Erythroblast (primary cell): ENCODE results near the gene PTGDR.

ENCODE experiments used
- GATA1 ChIP-seq: IDR thresholded peaks from 2 replicates; pipeline ENCODE4 v1.6.1; 2011; ENCODE audit warnings: low read depth, mild to moderate bottlenecking, control low read depth, low read length, moderate library complexity
- POLR2A ChIP-seq: IDR thresholded peaks from 2 replicates; pipeline ENCODE4 v1.6.1; 2011; ENCODE audit warnings: mild to moderate bottlenecking, low read length

- no peak for TF ChIP-seq POLR2A
- TF ChIP-seq GATA1 = no peak
Observed at GRCh38 chr14:52219488-52220084, 47.9 kb upstream of the PTGDR start.
